GM18519 (cell line): ENCODE results near the gene MAN2B1.
"Not testable (repeated sequence)": the region's sequence is repeated elsewhere in the genome, so short reads cannot be mapped to it uniquely, and the experiment has no call there.

Experiments
- ATAC-seq: cut with Tn5 transposase; IDR thresholded peaks from one replicate; pipeline ENCODE4 v1.9.1; 2021; ENCODE audit warnings: mild to moderate bottlenecking, moderate library complexity; ENCODE audit not compliant: unreplicated experiment, low FRiP score

Gene MAN2B1

DNA sequence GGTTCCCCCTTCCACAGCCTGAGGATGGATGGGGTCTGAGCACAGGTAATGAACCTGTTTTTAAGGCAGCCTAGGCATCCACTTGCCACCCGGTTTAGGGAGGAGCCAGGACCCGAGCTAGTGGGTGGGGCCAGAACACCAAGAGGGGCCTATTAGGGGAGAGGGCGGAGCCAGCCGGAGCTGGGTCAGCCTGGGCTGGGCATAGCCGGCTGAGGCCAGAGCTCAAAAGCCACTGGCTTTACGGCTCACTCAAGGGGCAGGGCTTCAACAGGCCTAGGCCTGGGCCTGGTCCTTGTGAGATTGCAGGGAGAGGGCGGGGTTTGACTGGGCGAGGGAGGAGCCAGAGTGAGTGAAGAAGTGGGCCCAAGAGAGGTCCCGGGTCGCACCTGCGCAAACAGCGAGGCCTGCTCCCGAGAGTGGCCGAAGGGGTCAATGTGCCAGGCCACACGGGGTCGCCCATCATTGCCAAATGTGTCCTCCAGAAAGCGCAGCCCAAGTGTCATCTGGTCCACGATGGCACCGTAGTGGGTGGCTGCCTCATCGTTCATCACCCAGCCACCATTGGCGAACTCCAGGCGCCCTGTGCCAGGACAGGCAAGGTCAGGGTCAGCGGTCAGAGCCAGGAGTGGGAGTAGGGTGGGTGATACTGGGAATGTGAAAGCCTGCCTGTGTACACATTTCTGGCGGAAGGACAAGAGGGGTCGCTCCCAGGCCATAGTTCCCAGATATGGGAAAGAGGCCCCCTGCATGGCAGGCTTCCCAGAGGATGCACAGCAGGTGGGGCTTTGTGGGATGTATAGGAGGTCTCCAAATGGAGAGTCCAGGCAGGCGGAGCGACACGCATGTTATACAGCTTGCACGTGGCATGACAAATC is 1.9 kb downstream of the MAN2B1 start:
- no peak for ATAC-seq

DNA sequence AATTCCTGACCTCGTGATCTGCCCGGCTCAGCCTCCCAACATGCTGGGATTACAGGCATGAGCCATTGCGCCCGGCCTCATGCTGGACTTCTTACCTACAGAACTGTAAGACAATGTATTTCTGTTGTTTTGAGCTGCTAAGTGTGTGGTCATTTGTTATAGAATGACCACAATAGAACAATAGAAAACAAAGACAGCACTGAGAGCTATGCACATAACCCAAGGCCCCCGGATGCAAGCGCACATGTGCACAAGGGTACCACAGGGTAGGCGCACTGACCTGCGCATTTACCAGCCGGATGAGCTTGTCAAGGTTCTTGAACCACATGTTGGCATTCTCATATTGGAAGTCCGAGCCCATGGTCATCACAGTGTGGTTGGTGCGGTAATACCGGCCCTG is 5.6 kb downstream of the MAN2B1 start:
- ATAC-seq = no peak

DNA sequence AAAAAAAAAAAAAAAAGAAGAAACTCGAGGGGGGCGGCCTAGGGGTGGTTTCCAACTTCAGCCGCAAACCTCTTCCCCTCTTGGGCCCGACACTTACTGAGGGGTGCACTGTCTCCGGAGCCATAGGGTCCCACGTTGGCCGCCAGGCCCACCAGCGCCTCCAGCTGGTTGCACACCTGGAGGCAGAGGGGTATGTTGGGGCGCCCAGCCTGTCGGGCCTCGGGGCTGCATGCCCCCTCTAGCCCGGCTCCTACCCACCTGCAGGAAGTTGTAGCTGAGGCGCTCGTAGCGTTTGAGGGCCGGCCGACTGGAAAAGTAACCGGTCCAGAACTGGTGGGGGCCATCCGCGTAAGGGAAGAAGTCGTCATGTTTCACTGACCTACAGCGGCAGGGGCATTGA is 8.6 kb downstream of the MAN2B1 start:
- no peak for ATAC-seq

DNA sequence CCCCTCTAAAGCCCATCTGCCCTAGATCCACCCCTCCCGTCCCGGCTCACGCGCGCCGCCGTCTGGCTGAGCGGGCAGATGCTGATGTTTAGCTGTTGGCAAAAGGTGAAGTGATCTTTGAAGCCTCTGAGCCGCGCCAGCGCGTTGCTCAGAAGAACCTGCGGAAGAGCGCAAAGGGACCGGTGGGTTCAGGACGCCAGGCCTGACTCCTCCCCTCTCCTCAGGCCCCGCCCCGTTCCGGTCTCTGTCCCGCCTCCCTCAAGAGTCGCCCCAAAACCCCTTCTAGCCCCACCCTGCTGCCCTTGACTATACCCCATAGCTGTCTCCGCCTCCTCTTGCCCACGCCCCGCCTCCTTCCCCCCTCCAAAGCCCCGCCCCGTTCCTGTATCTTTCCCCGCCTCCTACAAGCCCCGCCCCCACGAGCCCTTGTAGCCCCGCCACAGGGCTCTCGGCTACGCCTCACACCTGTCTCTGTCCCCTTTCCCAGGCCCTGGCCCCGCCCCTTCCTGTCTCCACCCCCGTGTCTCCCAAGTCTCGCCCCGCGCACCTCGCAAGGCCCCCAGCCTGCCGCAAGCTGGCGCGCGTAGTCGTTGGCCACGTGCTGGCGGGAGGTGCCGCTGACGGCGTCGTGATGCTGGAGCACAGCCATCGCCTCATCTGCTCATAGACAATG is 9.5 kb downstream of the MAN2B1 start:
- ATAC-seq = no peak

- ATAC-seq = no peak
Observed at GRCh38 chr19:12655546-12655945, 11.0 kb downstream of the MAN2B1 start.

DNA sequence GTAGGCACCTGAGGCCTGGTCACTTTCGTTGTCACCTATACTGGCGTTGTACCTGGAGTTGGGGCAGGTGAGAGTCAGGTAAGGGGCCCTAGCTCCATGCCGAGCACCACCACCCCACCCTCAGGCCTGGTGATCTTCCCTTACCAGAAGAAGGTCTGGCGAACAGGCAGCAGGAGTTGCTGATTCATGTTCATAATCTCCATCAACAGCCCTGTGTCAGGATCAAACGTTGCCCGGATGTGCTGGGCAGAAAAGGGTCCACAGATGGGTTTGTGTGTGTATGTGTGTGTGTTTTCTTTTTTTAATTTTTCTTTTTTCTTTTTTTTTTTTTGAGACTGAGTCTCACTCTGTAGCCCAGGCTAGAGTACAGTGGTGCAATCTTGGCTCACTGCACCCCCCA is 14.3 kb downstream of the MAN2B1 start:
- no peak for ATAC-seq

DNA sequence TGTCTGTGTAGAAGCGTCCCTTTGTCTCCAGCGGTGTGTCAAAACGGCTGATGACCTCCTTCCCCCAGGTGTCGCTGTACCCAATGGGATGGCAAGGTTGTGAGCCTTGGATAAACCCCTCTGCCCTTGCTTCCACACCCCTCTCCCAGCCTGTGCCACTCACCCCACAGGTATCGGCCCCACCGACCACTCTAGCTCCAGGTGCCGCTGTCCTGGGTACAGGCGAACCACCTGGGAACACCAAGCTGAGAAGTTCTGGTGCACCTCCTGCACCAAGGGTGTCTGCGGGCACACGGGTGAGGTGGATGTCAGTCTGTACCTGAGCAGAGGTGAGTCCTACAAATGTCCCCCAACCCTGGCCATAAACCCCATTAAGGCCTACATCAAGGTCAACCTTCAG is 16.6 kb downstream of the MAN2B1 start:
- ATAC-seq = no peak

- ATAC-seq = no peak
Observed at GRCh38 chr19:12648088-12648487, 18.5 kb downstream of the MAN2B1 start.

GRCh38 chr19:12647490-12648071 is 19.0 kb downstream of the MAN2B1 start:
- ATAC-seq = no peak

DNA sequence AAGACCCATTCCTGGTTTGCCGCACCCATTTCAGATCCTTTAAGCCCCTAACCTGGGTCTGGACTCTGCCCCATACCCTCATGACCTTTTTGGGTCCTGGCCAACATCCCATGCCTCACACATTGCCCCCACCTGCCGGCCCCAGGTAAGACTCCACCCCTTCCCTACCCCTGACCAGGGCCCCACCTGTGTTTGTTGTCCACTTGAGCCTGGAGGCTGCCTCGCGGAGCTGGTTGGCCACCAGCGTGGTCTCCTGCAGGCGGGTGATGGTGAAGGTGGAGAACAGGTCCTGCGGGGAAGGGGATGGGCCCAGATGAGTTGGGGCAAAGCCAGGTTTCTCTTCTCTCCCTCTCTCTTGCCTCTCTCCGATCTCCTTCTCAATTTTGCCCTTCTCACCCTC is 19.5 kb downstream of the MAN2B1 start:
- ATAC-seq = no peak

GRCh38 chr19:12646551-12646950 is 20.0 kb downstream of the MAN2B1 start:
- no peak for ATAC-seq

GRCh38 chr19:12643716-12644115 is 22.8 kb downstream of the MAN2B1 start:
- ATAC-seq = not testable (repeated sequence)

- ATAC-seq = no peak
Observed at GRCh38 chr19:12642506-12642905, 24.0 kb downstream of the MAN2B1 start.

DNA sequence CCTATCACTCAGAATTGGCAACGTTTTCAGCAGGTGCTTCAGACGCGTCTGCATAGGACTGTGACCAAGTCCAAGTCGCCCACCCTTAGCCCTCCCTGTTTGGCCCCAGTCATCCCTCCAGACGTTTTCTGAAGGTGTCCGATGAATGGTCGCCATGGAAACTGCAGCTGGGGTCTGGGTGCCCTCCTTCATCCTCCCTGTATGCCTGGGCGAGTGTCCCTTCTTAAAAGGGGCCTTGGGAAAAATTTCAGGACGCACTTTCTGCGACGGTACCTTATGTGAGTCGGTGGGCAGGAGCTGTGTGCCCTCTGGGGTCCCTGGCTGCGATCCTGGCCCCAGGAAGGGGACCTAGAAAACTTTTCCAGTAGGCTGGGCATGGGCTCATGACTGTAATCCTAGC is 25.1 kb downstream of the MAN2B1 start:
- no peak for ATAC-seq

DNA sequence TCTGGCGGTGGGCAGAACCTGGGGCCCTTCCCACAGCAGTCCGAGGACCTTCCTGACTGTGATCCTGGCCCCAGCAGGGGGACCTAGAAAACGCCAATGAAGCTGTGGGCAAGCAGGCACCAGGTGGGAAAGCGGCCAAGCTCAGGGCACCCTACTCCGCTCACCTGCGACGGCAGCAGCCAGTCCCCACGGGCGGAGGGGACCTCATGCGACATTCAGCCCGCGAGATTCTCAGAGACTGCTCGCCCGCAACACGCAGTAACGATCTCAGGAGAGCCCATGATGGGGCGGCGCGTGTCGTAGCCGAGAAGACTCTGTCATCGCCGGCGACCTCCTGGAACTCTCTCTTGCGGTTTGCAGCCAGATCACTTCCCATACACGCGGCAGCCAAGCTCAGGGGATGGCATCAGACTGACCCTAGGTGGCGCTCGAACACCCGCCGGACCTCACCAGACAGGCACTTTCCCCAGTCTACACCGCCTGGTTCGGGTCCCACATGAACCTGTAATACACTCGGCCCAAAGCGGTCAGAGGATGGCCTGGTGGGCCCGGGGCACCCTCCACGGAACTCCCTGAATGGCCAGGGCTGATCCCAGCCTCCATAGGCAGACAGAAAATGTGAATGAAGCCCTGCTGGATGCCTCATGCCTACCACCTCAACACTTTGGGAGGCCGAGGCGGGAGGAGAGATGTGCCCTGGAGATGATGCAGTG is 26.5 kb downstream of the MAN2B1 start:
- ATAC-seq = no peak

DNA sequence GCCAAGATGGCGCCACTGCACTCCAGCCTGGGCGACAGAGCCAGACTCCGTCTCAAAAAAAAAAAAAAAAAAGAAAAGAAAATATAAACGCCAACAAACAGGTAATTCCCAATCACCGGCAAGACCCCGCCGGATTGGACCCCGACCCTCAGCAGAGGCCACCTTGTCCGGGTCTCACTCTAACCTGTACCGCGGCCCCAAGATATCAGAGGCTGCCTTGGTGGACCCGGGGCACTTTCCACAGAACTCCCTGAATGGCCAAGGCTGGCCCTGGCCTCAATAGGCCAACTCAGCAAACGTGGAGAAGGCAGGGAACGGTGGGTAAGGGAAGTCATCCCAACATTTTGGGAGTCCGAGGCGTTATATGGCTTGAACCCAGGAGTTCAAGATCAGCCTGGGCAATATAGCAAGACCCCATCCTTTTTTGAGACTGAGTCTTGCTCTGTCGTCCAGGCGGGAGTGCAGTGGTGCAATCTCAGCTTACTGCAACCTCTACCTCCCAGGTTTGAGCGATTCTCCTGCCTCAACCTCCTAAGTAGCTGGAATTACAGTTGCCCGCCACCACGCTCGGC is 27.8 kb downstream of the MAN2B1 start:
- ATAC-seq = no peak

GRCh38 chr19:12636631-12637030 is 29.9 kb downstream of the MAN2B1 start:
- no peak for ATAC-seq

DNA sequence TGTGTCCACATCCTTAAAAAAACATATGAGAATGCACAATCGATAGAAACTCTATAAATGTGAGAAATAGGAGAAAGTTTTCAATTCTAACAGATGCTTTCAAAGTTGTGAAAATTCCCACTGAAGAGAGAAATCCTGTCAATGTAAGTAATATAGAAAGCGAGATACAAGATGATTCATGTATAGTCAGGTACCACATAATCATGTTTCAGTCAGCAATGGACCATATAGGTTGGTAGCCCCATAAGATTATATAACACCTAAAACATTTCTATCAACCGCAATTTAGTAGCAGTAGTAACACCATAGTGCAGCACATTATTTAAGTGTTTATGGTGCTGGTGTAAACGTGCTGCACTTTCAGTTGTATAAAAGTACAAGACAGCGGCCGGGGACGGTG is 37.3 kb downstream of the MAN2B1 start:
- ATAC-seq = no peak

GRCh38 chr19:12628040-12629022 is 38.2 kb downstream of the MAN2B1 start:
- ATAC-seq = no peak

GRCh38 chr19:12626958-12627357 is 39.6 kb downstream of the MAN2B1 start:
- ATAC-seq = no peak
